ENCODE measurements around the gene TNFAIP8.
A peak's percentile ranks its signal among the peaks of the same experiment; 100 is the strongest.
"Not testable (repeated sequence)": the region's sequence is repeated elsewhere in the genome, so short reads cannot be mapped to it uniquely, and the experiment has no call there.

Gene TNFAIP8

DNA sequence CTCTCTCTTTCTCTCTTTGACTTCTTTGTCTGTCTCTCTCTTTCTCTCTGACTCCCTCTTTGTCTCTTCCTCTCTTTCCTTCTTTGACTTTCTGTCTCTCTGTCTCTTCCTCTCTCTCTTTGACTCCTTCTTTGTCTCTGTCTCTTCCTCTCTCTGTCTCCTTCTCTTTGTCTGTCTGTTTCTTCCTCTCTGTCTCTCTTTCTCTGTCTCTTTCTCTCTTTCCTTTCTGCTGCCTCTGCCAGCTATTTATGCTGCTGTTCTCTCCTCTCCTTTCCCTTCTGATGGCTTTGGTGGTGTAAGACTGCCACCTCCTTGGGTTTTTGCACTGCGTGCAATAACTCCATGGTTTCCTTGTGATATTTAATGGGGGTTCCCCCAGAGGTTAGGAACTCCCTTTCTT, 72.3 kb downstream of the TNFAIP8 start:
- DNase-seq: not testable (repeated sequence)

DNA sequence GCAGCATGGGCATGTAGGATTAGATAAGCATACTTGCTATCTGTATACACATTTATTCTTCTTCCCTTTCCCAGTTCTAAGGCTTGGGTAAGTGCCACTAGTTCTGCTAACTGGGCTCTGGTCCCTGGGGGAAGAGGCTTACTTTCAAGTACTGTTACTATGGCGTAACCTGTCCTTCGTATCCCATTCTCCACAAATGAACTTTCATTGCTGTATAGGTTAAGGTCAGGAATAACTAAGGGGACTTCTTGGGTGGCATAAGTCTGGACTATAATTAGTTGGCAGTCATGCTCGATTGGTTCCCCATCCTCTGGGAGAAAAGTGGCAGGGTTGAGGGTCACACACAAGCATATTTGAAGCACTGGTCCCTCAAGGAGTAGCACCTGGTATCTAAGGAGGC, 72.8 kb downstream of the TNFAIP8 start:
- not testable (repeated sequence) for DNase-seq

DNA sequence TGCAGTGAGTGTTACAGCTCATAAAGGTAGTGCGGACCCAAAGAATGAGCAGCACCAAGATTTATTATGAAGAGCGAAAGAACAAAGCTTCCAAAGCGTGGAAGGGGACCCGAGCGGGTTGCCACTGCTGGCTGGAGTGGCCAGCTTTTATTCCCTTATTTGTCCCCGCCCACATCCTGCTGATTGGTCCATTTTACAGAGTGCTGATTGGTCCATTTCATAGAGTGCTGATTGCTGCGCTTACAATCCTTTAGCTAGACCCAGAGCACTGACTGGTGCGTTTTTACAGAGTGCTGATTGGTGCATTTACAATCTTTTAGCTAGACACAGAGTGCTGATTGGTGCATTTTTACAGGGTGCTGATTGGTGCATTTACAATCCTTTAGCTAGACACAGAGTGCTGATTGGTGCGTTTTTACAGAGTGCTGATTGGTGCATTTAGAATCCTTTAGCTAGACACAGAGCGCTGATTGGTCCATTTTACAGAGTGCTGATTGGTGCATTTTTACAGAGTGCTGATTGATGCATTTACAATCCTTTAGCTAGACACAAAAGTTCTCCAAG, 76.9 kb downstream of the TNFAIP8 start:
- not testable (repeated sequence) for DNase-seq

GRCh38 chr5:119435436-119436132, 79.8 kb downstream of the TNFAIP8 start:
- peak; percentile 77 for DNase-seq

GRCh38 chr5:119437785-119438586, 82.2 kb downstream of the TNFAIP8 start:
- not testable (repeated sequence) for DNase-seq

GRCh38 chr5:119438587-119438917, 82.7 kb downstream of the TNFAIP8 start:
- DNase-seq: not testable (repeated sequence)

GRCh38 chr5:119439140-119439631, 83.4 kb downstream of the TNFAIP8 start:
- DNase-seq: peak; percentile 11

GRCh38 chr5:119439632-119440031, 83.8 kb downstream of the TNFAIP8 start:
- not testable (repeated sequence) for DNase-seq

DNA sequence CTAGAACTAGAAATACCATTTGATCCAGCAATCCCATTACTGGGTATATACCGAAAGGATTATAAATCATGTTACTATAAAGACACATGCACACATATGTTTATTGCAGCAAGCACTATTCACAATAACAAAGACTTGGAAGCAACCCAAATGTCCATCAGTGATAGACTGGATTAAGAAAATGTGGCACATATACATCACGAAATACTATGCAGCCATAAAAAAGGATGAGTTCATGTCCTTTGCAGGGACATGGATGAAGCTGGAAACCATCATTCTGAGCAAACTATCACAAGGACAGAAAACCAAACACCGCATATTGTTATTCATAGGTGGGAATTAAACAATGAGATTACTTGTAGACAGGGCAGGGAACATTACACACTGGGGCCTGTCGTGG, 88.8 kb downstream of the TNFAIP8 start:
- DNase-seq: not testable (repeated sequence)

DNA sequence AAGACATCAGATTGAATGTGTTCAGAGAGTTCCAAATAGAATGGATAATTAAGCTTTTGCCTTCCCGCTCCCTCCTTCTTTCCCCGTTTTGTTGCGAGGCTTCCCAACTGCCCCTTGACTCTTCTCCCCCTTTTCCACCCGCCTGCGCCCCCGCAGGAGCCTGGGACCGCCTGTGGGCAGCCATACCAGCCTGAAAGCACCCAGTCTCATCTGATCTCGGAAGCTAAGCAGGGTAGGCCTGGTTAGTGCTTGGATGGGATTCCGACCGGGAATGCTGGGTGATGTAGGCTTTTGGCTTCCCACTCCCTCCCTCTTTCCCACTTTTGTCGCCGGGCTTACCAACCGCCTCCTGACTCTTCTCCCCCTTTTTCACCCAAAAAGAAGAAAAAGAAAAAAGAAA, 89.7 kb downstream of the TNFAIP8 start:
- DNase-seq: no peak

All from stimulated activated CD4-positive, alpha-beta T cell treated with anti-CD3 and anti-CD28 coated beads, Interleukin-4, amount 100 ng/mL, for 1 hour (primary cell).